ENCODE measurements around the gene HTR3C.

- no peak for TF ChIP-seq CTCF (IDR thresholded peaks at IDR 0.05)
- no peak for TF ChIP-seq ZFX (IDR thresholded peaks at IDR 0.05; ENCODE audit: borderline replicate concordance)
Measured at GRCh38 chr3:184016169-184016570, 36.7 kb upstream of the HTR3C start.

All from 22Rv1 (cell line).